ENCODE results near the gene ZSWIM4. TPM values are rescaled to one million over a fixed set of nuclear protein-coding genes. Genes with fewer than 3 reads are reported as not detected.
A peak's percentile ranks its signal among the peaks of the same experiment; 100 is the strongest.

Gene ZSWIM4
- total and polyA plus RNA-seq, 2 of the 4 experiments (the other 2 are of a cell fraction): 2.2 to 6.2 TPM

DNA sequence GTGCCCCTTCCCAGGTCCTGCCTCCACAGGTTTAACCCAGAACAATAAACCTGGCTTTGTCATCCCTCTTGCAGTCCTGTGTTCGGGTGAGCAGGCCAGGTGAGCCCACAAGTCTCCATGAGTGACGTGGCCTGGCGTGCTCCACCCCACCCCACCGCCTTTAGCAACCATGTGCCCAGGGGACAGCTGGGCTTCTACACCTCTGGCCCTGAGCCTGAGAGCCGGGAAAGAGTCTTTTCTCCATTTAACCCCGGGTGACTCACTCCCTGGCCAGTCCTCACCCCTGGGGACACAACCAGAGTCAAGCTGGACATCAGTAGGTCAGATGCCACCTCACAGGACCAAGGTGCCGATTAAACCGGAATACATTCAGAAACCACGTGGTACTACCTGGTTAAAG, 16.8 kb upstream of the ZSWIM4 start:
- H4K5ac ChIP-seq (ENCODE audit: low read depth, low read length): no peak overlapping the region
- in situ Hi-C loops (cut with MboI; ENCODE audit: low sequenced_read_pairs): no loop called here
- no peak overlapping the region for H2AK5ac ChIP-seq (ENCODE audit: low read depth, low read length)
- H3K79me1 ChIP-seq (ENCODE audit: low read depth in 1 of 2, low read length in 2 of 2): peaks cover 11 to 56% of the 10 kb centered on the region in 2 experiments
- H2BK20ac ChIP-seq (ENCODE audit: low read depth, low read length): no peak overlapping the region
- H3K23ac ChIP-seq (ENCODE audit: low read depth, low read length): no peak overlapping the region
- no peak overlapping the region for H4K8ac ChIP-seq (ENCODE audit: low read depth in 2 of 2, low read length in 2 of 2)
- no peak overlapping the region for H3K4me3 ChIP-seq (ENCODE audit: insufficient read depth, low read depth, low read length)
- H4K20me1 ChIP-seq (ENCODE audit: insufficient read depth, low read length): peaks cover 14% of the 10 kb centered on the region; the same call in 1 of the 2 replicates
- ATAC-seq (ENCODE audit: low read depth): no peak
- no peak overlapping the region for H3K4me2 ChIP-seq (ENCODE audit: low read depth, low read length)
- POLR2A ChIA-PET (ENCODE audit: unreplicated experiment): no interaction called here
- no peak overlapping the region for H3K4ac ChIP-seq (ENCODE audit: low read depth, low read length)
- dilution Hi-C loops (cut with HindIII; ENCODE audit: low sequenced_read_pairs, unreplicated experiment): no loop called here
- BruUV-seq (replicated peaks): no TSS peak
- CTCF ChIA-PET: interaction anchor here (1.2 kb wide), 1 partner anchor 84 kb away, joined by 4 read pairs; no protein-coding TSS in a partner anchor
- no peak overlapping the region for H3K14ac ChIP-seq (replicated peaks; ENCODE audit: low read depth, low read length)
- H2AK9ac ChIP-seq (replicated peaks; ENCODE audit: low read depth, low read length, poor library complexity): peak overlapping the region; percentile 34
- H3K27me3 ChIP-seq (ENCODE audit: control insufficient read depth, insufficient read depth, low read length): no peaks in the 10 kb centered on the region
- whole genome bisulfite sequencing, 2 experiments (ENCODE audit: extremely low coverage in 2 of 2, insufficient read length in 1 of 2): 80% methylated on average over 1 of the region's 9 CpGs; no CpG with 5 or more reads in 1 of the 2 experiments
- no peak overlapping the region for H3K56ac ChIP-seq (ENCODE audit: extremely low read depth, insufficient read depth, low read length)
- H2BK5ac ChIP-seq (ENCODE audit: low read depth, low read length, poor library complexity, severe bottlenecking): no peak overlapping the region
- TF ChIP-seq, protein P1, sequence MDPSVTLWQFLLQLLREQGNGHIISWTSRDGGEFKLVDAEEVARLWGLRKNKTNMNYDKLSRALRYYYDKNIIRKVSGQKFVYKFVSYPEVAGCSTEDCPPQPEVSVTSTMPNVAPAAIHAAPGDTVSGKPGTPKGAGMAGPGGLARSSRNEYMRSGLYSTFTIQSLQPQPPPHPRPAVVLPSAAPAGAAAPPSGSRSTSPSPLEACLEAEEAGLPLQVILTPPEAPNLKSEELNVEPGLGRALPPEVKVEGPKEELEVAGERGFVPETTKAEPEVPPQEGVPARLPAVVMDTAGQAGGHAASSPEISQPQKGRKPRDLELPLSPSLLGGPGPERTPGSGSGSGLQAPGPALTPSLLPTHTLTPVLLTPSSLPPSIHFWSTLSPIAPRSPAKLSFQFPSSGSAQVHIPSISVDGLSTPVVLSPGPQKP (IDR thresholded peaks at IDR 0.05; ENCODE audit: borderline replicate concordance, low read depth, low read length): no peak
- TF ChIP-seq, protein P2, sequence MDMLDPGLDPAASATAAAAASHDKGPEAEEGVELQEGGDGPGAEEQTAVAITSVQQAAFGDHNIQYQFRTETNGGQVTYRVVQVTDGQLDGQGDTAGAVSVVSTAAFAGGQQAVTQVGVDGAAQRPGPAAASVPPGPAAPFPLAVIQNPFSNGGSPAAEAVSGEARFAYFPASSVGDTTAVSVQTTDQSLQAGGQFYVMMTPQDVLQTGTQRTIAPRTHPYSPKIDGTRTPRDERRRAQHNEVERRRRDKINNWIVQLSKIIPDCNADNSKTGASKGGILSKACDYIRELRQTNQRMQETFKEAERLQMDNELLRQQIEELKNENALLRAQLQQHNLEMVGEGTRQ (IDR thresholded peaks at IDR 0.05; ENCODE audit: low read depth, low read length): no peak
- no peak for TF ChIP-seq FOS (IDR thresholded peaks at IDR 0.05; ENCODE audit: low read depth, low read length)
- TF ChIP-seq BHLHE40 (IDR thresholded peaks at IDR 0.05; ENCODE audit: low read depth, low read length): no peak
- no peak for TF ChIP-seq MXI1 (IDR thresholded peaks at IDR 0.05; ENCODE audit: borderline replicate concordance, low read depth, low read length)
- TF ChIP-seq RCOR1 (IDR thresholded peaks at IDR 0.05; ENCODE audit: insufficient replicate concordance, low read length): no peak
- no peak for TF ChIP-seq MAFK (IDR thresholded peaks at IDR 0.05; ENCODE audit: low read depth, low read length)
- no peak for TF ChIP-seq CHD1 (IDR thresholded peaks at IDR 0.05; ENCODE audit: low read depth, low read length)
- TF ChIP-seq, protein P3, sequence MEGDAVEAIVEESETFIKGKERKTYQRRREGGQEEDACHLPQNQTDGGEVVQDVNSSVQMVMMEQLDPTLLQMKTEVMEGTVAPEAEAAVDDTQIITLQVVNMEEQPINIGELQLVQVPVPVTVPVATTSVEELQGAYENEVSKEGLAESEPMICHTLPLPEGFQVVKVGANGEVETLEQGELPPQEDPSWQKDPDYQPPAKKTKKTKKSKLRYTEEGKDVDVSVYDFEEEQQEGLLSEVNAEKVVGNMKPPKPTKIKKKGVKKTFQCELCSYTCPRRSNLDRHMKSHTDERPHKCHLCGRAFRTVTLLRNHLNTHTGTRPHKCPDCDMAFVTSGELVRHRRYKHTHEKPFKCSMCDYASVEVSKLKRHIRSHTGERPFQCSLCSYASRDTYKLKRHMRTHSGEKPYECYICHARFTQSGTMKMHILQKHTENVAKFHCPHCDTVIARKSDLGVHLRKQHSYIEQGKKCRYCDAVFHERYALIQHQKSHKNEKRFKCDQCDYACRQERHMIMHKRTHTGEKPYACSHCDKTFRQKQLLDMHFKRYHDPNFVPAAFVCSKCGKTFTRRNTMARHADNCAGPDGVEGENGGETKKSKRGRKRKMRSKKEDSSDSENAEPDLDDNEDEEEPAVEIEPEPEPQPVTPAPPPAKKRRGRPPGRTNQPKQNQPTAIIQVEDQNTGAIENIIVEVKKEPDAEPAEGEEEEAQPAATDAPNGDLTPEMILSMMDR (conservative IDR thresholded peaks at IDR 0.05; ENCODE audit: low read depth, low read length): no peak
- no peak for TF ChIP-seq RAD21 (IDR thresholded peaks at IDR 0.05; ENCODE audit: low read length)
- no peak for TF ChIP-seq SMC3 (IDR thresholded peaks at IDR 0.05; ENCODE audit: low read depth, low read length)
- no peak for TF ChIP-seq POLR2A (IDR thresholded peaks at IDR 0.05; ENCODE audit: low read depth, low read length)
- H3K36me3 ChIP-seq (ENCODE audit: control insufficient read depth, insufficient read depth, low read length): peaks cover 35% of the 10 kb centered on the region
- peaks cover 14% of the 10 kb centered on the region; the same call in 1 of the 2 replicates for H3K9me1 ChIP-seq (ENCODE audit: insufficient read depth, low read length)
- H3K9ac ChIP-seq (ENCODE audit: low read depth, low read length): no peak overlapping the region
- no peaks in the 10 kb centered on the region for H3K9me3 ChIP-seq (ENCODE audit: control insufficient read depth, insufficient read depth, low read length)
- H2BK15ac ChIP-seq (ENCODE audit: low read depth, low read length): no peak overlapping the region
- peak overlapping the region; percentile 36 for H2AFZ ChIP-seq (replicated peaks; ENCODE audit: low read length, poor library complexity)
- H3K18ac ChIP-seq (ENCODE audit: low read depth, low read length): no peak overlapping the region
- no peak overlapping the region for H4K91ac ChIP-seq (ENCODE audit: insufficient read depth, low read depth, low read length)
- no peak overlapping the region for H3K27ac ChIP-seq (ENCODE audit: insufficient read depth, low read length)
- no peak overlapping the region for H2BK120ac ChIP-seq (ENCODE audit: low read depth, low read length)
- H3K4me1 ChIP-seq (ENCODE audit: control insufficient read depth, insufficient read depth, low read length): peaks cover 7% of the 10 kb centered on the region; the same call in 1 of the 2 replicates
- no peak for DNase-seq
- intact Hi-C loops (cut with micrococcal nuclease): no loop called here
